Parathyroid adenoma (tissue), 2 donors: ENCODE results near the gene ABI3BP.

Experiments used
- H2AFZ ChIP-seq: fragments of 300-600 bp; sonication (generic); one replicate; pipeline ENCODE4 v1.7.0; 2017; ENCODE audit warnings: antibody characterized with exemption, mild to moderate bottlenecking
- H3K27ac ChIP-seq: fragments of 300-600 bp; sonication (generic); one replicate; pipeline ENCODE4 v1.7.0; 2017
- H3K27me3 ChIP-seq: fragments of 300-600 bp; sonication (generic); one replicate; pipeline ENCODE4 v1.7.0; 2017; ENCODE audit warnings: low read length; ENCODE audit not compliant: control insufficient read depth, insufficient read depth
- H3K36me3 ChIP-seq: fragments of 300-600 bp; sonication (generic); one replicate; pipeline ENCODE4 v1.7.0; 2017; ENCODE audit warnings: low read length; ENCODE audit not compliant: control insufficient read depth, insufficient read depth
- H3K4me1 ChIP-seq: fragments of 300-600 bp; sonication (generic); one replicate; pipeline ENCODE4 v1.7.0; 2017; ENCODE audit warnings: control low read depth
- H3K4me2 ChIP-seq: fragments of 300-600 bp; sonication (generic); one replicate; pipeline ENCODE4 v1.7.0; 2017; ENCODE audit warnings: low read length
- H3K4me3 ChIP-seq: fragments of 300-600 bp; sonication (generic); one replicate; pipeline ENCODE4 v1.7.0; 2017; ENCODE audit warnings: low read depth, low read length
- H3K79me2 ChIP-seq: fragments of 300-600 bp; sonication (generic); one replicate; pipeline ENCODE4 v1.7.0; 2017; ENCODE audit warnings: control low read depth
- H3K9ac ChIP-seq: fragments of 300-600 bp; sonication (generic); one replicate; pipeline ENCODE4 v1.7.0; 2017; ENCODE audit warnings: mild to moderate bottlenecking
- H3K9me3 ChIP-seq: fragments of 300-600 bp; sonication (generic); one replicate; pipeline ENCODE4 v1.7.0; 2017; ENCODE audit warnings: low read length; ENCODE audit not compliant: control insufficient read depth
- CTCF ChIP-seq: fragments of 300-600 bp; sonication (generic); IDR thresholded peaks from one replicate; pipeline ENCODE4 v1.7.0; 2017; ENCODE audit warnings: antibody characterized with exemption, mild to moderate bottlenecking
- donor health status: primary hyperparathyroidism.

ABI3BP gene

GRCh38 chr3:100981164-100981911 lies 11.9 kb downstream of the ABI3BP start:
- Histone ChIP-seq H3K4me2 (no peak overlapping the region), H2AFZ (no peak overlapping the region), H3K27ac (no peak overlapping the region), H3K4me1 (no peaks in the 10 kb centered on the region), H3K9ac (no peak overlapping the region), H3K36me3 (no peaks in the 10 kb centered on the region), H3K4me3 (no peak overlapping the region), H3K79me2 (no peaks in the 10 kb centered on the region), H3K27me3 (no peaks in the 10 kb centered on the region), H3K9me3 (no peaks in the 10 kb centered on the region)
- TF ChIP-seq CTCF: no peak

DNA sequence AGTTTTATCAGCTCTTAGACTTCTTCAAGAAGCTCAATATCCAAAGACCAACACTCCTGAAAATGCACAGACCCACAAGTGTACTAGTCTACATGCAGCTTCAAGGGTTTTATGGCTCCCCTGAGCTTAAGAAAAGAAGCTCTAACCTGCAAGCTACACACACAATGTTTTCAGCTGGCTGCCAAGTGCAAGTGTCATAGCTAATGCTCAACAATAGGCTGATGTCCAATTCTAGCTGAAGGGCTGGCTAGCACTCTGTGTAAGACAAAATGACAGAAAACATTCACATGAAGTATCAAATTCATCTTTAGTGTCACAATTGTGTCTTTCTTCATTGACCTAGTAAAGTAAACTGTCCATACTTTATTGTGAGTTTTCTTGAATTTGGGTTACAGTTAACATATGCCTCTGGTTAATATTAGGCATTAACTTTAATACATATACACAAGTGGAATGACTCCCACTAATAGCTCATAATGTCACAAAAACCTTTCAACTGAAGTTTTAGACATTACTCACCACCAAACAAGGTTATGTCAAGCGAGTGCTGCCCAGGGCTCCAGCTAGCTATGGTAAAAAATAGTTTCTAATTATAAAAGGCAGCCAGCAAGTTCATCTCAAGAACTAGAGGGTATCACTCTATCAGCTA lies 15.1 kb downstream of the ABI3BP start:
- H3K4me3 ChIP-seq: no peak overlapping the region
- no peak overlapping the region for H3K27ac ChIP-seq
- H3K9me3 ChIP-seq: no peaks in the 10 kb centered on the region
- H3K79me2 ChIP-seq: no peaks in the 10 kb centered on the region
- TF ChIP-seq CTCF: no peak
- no peaks in the 10 kb centered on the region for H3K36me3 ChIP-seq
- no peaks in the 10 kb centered on the region for H3K27me3 ChIP-seq
- no peak overlapping the region for H3K9ac ChIP-seq
- no peaks in the 10 kb centered on the region for H3K4me1 ChIP-seq
- no peak overlapping the region for H2AFZ ChIP-seq
- no peak overlapping the region for H3K4me2 ChIP-seq

- Histone ChIP-seq H3K4me3 (no peak overlapping the region), H3K4me1 (no peaks in the 10 kb centered on the region), H3K27me3 (no peaks in the 10 kb centered on the region), H3K79me2 (no peaks in the 10 kb centered on the region), H3K36me3 (no peaks in the 10 kb centered on the region), H3K27ac (no peak overlapping the region), H3K4me2 (no peak overlapping the region), H2AFZ (no peak overlapping the region), H3K9ac (no peak overlapping the region), H3K9me3 (no peaks in the 10 kb centered on the region)
- TF ChIP-seq CTCF: no peak
Measured at GRCh38 chr3:100976611-100977010, 16.6 kb downstream of the ABI3BP start.

DNA sequence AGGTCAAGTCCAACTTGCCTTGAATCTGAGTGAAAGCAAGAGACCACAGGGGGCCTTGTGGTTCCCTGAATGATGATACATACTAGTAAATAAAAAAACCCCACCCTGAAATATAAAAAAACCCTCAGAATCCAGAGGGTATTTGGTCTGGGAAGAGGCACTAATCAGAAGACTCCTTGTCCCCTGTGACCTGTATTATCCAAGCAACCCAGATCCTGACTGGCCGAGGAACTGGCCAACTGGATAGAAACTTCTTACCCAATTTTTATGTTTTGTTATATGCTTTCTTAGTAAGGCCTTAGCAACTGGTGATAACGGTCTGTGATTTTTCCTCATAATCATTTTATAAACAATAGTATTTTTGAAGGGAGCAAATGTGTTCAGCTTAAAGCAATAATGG lies 17.5 kb downstream of the ABI3BP start:
- Histone ChIP-seq H3K27ac (no peak overlapping the region), H2AFZ (no peak overlapping the region), H3K79me2 (no peaks in the 10 kb centered on the region), H3K4me2 (no peak overlapping the region), H3K9ac (no peak overlapping the region), H3K36me3 (no peaks in the 10 kb centered on the region), H3K27me3 (no peaks in the 10 kb centered on the region), H3K4me3 (no peak overlapping the region), H3K9me3 (no peaks in the 10 kb centered on the region), H3K4me1 (no peaks in the 10 kb centered on the region)
- TF ChIP-seq CTCF: no peak

DNA sequence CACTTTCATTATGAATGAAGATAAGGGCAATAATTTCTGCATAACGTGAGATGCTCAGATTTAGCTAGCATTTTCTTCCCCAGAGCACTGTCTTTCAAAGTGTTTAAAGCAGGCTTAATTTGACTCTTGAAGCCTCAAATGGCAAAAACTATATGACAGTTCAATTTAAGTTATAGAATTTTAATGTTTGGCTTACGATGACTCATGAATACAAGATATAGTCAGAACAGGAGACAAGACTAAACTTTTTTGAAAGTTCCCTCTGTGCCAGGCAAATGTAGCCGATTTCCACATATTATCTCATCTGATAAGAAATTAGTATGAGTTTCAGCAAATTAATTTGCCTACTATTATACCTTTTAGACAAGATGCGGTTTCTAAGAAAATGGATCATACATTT lies 19.6 kb downstream of the ABI3BP start:
- Histone ChIP-seq H3K79me2 (no peaks in the 10 kb centered on the region), H3K36me3 (no peaks in the 10 kb centered on the region), H3K4me3 (no peak overlapping the region), H2AFZ (no peak overlapping the region), H3K27ac (no peak overlapping the region), H3K4me1 (no peaks in the 10 kb centered on the region), H3K9ac (no peak overlapping the region), H3K9me3 (no peaks in the 10 kb centered on the region), H3K4me2 (no peak overlapping the region), H3K27me3 (no peaks in the 10 kb centered on the region)
- TF ChIP-seq CTCF: no peak
